Hepatocyte (in vitro differentiated cells): Measurements from ENCODE around the gene FAF1. TPM values are rescaled to one million over a fixed set of nuclear protein-coding genes. Genes with fewer than 3 reads are reported as not detected.

Experiments used
- DNase-seq: peaks from one replicate; pipeline ENCODE4 v3.0.0-alpha.2; 2016; ENCODE audit warnings: low spot score
- H2AFZ ChIP-seq: fragments of 200-600 bp; sonication (generic); 2 replicates; pipeline ENCODE4 v1.6.0; 2016; ENCODE audit warnings: antibody characterized with exemption, mild to moderate bottlenecking
- H3K27ac ChIP-seq: fragments of 200-600 bp; sonication (generic); 2 replicates; pipeline ENCODE4 v1.5.1; 2016; ENCODE audit warnings: mild to moderate bottlenecking
- H3K27me3 ChIP-seq: fragments of 200-600 bp; sonication (generic); 2 replicates; pipeline ENCODE4 v1.6.1; 2016
- H3K36me3 ChIP-seq: fragments of 200-600 bp; sonication (generic); replicated peaks from 2 replicates; pipeline ENCODE4 v1.5.1; 2016; ENCODE audit warnings: low read depth; ENCODE audit not compliant: insufficient read depth
- H3K4me1 ChIP-seq: fragments of 200-600 bp; sonication (generic); 2 replicates; pipeline ENCODE4 v1.5.1; 2016; ENCODE audit warnings: mild to moderate bottlenecking, moderate library complexity; ENCODE audit not compliant: insufficient read depth
- H3K4me2 ChIP-seq: fragments of 200-600 bp; sonication (generic); 2 replicates; pipeline ENCODE4 v1.6.0; 2016
- H3K4me3 ChIP-seq: fragments of 200-600 bp; sonication (generic); 2 replicates; pipeline ENCODE4 v1.5.1; 2016; ENCODE audit warnings: mild to moderate bottlenecking
- H3K79me2 ChIP-seq: fragments of 200-600 bp; sonication (generic); 2 replicates; pipeline ENCODE4 v1.6.0; 2017; ENCODE audit warnings: mild to moderate bottlenecking
- H3K9me2 ChIP-seq: fragments of 200-600 bp; sonication (generic); replicated peaks from 2 replicates; pipeline ENCODE4 v1.6.0; 2017; ENCODE audit warnings: mild to moderate bottlenecking; ENCODE audit not compliant: insufficient read depth
- H3K9me3 ChIP-seq: fragments of 200-600 bp; sonication (generic); 2 replicates; pipeline ENCODE4 v1.5.1; 2016; ENCODE audit warnings: low read depth, mild to moderate bottlenecking
- H4K20me1 ChIP-seq: fragments of 200-600 bp; sonication (generic); 2 replicates; pipeline ENCODE4 v1.6.0; 2016; ENCODE audit warnings: mild to moderate bottlenecking; ENCODE audit not compliant: insufficient read depth, poor library complexity, severe bottlenecking
- CTCF ChIP-seq: fragments of 200-600 bp; sonication (generic); IDR thresholded peaks from 2 replicates; pipeline ENCODE4 v1.5.1; 2016; ENCODE audit warnings: antibody characterized with exemption, mild to moderate bottlenecking; ENCODE audit not compliant: poor library complexity
- EZH2 ChIP-seq: fragments of 200-600 bp; sonication (generic); IDR thresholded peaks from 2 replicates; pipeline ENCODE4 v1.6.1; 2016; ENCODE audit warnings: antibody characterized with exemption, mild to moderate bottlenecking, borderline replicate concordance
- EZH2phosphoT487 ChIP-seq: fragments of 200-600 bp; sonication (generic); IDR thresholded peaks from one replicate; pipeline ENCODE4 v1.6.1; 2018; ENCODE audit warnings: antibody characterized with exemption, mild to moderate bottlenecking, low read depth, moderate library complexity; ENCODE audit not compliant: unreplicated experiment, severe bottlenecking
- WGBS: methylation state at CpG from one replicate; pipeline ENCODE4 v1.1.6; 2016; ENCODE audit warnings: low lambda C conversion rate; ENCODE audit errors: missing lambda C conversion rate; 5-methylcytosine and 5-hydroxymethylcytosine counted together
- polyA plus RNA-seq: library from polyadenylated mRNA; unstranded; fragments of >200 nt; fragmentation: Nextera tagmentation; extraction: Ambion mirVana; gene quantifications from 2 replicates; pipeline ENCODE4 v1.2.1, GENCODE V29; 2016
- total RNA-seq: library from RNA; depleted of rRNA; stranded (reverse); fragments of >200 nt; gene quantifications from 2 replicates; pipeline ENCODE4 v1.2.3, GENCODE V29; 2014

FAF1 gene
- total and polyA plus RNA-seq, 2 experiments from 2014 or later: 25.7 to 35.5 TPM

GRCh38 chr1:50700214-50700613, 259.9 kb downstream of the FAF1 start:
- H3K4me3 ChIP-seq: no peak overlapping the region
- H3K79me2 ChIP-seq: no peaks in the 10 kb centered on the region
- no peaks in the 10 kb centered on the region for H3K9me2 ChIP-seq
- DNase-seq: no peak
- H3K4me1 ChIP-seq: no peaks in the 10 kb centered on the region
- H3K27ac ChIP-seq: no peak overlapping the region
- H4K20me1 ChIP-seq: no peaks in the 10 kb centered on the region
- TF ChIP-seq EZH2 (no peak), EZH2phosphoT487 (no peak), CTCF (no peak)
- no peaks in the 10 kb centered on the region for H3K27me3 ChIP-seq
- H3K4me2 ChIP-seq: no peak overlapping the region
- H2AFZ ChIP-seq: no peak overlapping the region
- H3K36me3 ChIP-seq: no peaks in the 10 kb centered on the region
- no peaks in the 10 kb centered on the region for H3K9me3 ChIP-seq
- 71% methylated on average over 4 of the region's 4 CpGs for WGBS

GRCh38 chr1:50699795-50700194, 260.3 kb downstream of the FAF1 start:
- no peaks in the 10 kb centered on the region for H3K79me2 ChIP-seq
- no peak overlapping the region for H2AFZ ChIP-seq
- no peaks in the 10 kb centered on the region for H3K9me2 ChIP-seq
- H3K36me3 ChIP-seq: no peaks in the 10 kb centered on the region
- TF ChIP-seq EZH2 (no peak), CTCF (no peak), EZH2phosphoT487 (no peak)
- 85% methylated on average over 4 of the region's 4 CpGs for WGBS
- H3K27ac ChIP-seq: no peak overlapping the region
- no peaks in the 10 kb centered on the region for H4K20me1 ChIP-seq
- H3K27me3 ChIP-seq: no peaks in the 10 kb centered on the region
- no peak overlapping the region for H3K4me2 ChIP-seq
- DNase-seq: no peak
- no peaks in the 10 kb centered on the region for H3K4me1 ChIP-seq
- H3K9me3 ChIP-seq: no peaks in the 10 kb centered on the region
- no peak overlapping the region for H3K4me3 ChIP-seq

- no peak overlapping the region for H3K4me2 ChIP-seq
- TF ChIP-seq CTCF (no peak), EZH2phosphoT487 (no peak), EZH2 (no peak)
- no peaks in the 10 kb centered on the region for H3K79me2 ChIP-seq
- DNase-seq: no peak
- H4K20me1 ChIP-seq: no peaks in the 10 kb centered on the region
- no peaks in the 10 kb centered on the region for H3K9me3 ChIP-seq
- no peaks in the 10 kb centered on the region for H3K36me3 ChIP-seq
- no peak overlapping the region for H3K27ac ChIP-seq
- H3K4me1 ChIP-seq: no peaks in the 10 kb centered on the region
- no peaks in the 10 kb centered on the region for H3K9me2 ChIP-seq
- H3K4me3 ChIP-seq: no peak overlapping the region
- no peak overlapping the region for H2AFZ ChIP-seq
- no peaks in the 10 kb centered on the region for H3K27me3 ChIP-seq
- 94% methylated on average over 3 of the region's 3 CpGs for WGBS
Measured at GRCh38 chr1:50697440-50698421, 262.3 kb downstream of the FAF1 start.
